Loucy (cell line): ENCODE data around the gene CCDC8.

ENCODE experiments used
- CTCF ChIP-seq: fragments of 200-600 bp; sonication (generic); conservative IDR thresholded peaks from 2 replicates; pipeline ENCODE4 v1.5.1; 2014; ENCODE audit warnings: mild to moderate bottlenecking, antibody characterized with exemption, low read length
- EZH2phosphoT487 ChIP-seq: fragments of 200-600 bp; IDR thresholded peaks from 2 replicates; pipeline ENCODE4 v1.6.1; 2018; ENCODE audit warnings: antibody characterized with exemption, mild to moderate bottlenecking, moderate library complexity, borderline replicate concordance

DNA sequence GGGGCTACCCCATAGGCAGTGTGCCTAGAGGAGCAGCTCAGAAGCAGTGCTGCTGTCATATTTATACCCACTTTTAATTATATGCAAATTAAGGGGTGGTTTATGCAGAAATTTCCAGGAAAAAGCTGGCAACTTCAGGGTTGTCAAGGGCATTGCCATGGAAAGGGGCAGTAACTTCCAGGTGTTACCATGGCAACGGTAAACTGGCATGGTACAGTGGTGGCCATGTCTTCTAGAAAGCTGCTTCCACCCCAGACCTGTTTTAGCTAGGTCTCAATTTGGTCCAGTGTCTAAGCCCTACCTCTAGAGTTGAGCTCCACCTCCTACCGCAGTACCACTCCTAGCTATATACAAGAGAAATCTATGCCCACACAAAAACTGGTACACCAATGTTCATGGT lies 46.7 kb upstream of the CCDC8 start:
- TF ChIP-seq CTCF (no peak), EZH2phosphoT487 (no peak)
